ENCODE results near the gene AANAT.

DNA sequence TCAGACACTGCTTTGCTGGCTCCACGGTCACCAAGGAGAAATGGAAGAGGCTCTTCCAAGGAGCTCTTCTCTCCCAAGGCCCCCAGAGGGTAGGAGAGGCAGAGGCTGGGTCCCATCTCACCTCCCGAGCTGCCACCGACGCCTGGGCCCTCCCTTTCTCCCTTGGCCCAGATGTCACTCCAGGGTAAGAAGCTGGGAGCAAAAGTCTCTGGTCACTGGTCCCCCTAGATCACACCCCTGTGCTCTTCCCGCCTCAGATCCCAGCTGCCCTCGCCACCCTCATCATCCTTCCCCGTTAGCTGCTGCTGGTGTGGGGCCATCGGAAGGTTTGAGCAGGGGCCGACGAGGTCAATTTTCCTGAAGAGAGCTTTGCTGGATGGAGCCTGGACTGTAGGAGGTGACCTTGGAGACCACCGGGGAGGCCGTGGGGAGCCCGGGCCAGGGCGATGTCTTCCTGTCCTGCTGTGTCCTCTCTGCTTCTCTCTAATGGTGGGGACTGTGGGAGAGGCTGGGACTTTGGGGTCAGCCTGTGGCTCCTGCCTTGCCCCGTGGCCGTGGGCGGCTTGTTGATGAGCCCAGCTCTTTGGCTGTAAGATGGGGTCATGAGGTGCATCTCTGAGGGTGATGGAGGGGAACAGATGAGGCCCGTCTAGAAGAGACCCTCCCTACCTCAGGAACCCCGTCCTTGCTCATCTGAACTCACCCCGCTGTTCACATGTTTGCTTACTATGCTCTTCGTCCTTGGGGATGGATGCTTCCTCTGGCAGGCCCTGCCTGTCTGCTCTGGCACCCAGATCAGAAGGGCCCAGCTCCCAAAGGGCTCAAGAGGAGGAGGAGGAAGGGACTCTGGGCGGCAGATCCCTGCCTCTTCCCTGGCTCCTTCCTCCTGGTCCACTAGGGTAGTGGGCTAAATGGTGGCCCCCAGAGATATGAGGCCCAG, 45.2 kb downstream of the AANAT start:
- TF ChIP-seq, protein P1, sequence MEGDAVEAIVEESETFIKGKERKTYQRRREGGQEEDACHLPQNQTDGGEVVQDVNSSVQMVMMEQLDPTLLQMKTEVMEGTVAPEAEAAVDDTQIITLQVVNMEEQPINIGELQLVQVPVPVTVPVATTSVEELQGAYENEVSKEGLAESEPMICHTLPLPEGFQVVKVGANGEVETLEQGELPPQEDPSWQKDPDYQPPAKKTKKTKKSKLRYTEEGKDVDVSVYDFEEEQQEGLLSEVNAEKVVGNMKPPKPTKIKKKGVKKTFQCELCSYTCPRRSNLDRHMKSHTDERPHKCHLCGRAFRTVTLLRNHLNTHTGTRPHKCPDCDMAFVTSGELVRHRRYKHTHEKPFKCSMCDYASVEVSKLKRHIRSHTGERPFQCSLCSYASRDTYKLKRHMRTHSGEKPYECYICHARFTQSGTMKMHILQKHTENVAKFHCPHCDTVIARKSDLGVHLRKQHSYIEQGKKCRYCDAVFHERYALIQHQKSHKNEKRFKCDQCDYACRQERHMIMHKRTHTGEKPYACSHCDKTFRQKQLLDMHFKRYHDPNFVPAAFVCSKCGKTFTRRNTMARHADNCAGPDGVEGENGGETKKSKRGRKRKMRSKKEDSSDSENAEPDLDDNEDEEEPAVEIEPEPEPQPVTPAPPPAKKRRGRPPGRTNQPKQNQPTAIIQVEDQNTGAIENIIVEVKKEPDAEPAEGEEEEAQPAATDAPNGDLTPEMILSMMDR (IDR thresholded peaks at IDR 0.05): no peak
- no peak for TF ChIP-seq POLR2A (IDR thresholded peaks at IDR 0.05)
